Left colon (tissue), 2 donors: ENCODE measurements around the gene PTPN4. TPM values are rescaled to one million over a fixed set of nuclear protein-coding genes. Genes with fewer than 3 reads are reported as not detected.

Source experiments
- ATAC-seq: fragments of 200-7000 bp; cut with Tn5 transposase; one replicate; pipeline ENCODE4 v1.9.1; 2020; ENCODE audit warnings: mild to moderate bottlenecking, moderate library complexity
- DNase-seq, 2 donors: peaks; one replicate each; pipeline ENCODE4 v3.0.0-alpha.2; 2020
- intact Hi-C, 2 donors: fragments of 100-400 bp; cut with DNase I in 1 of 2; cut with micrococcal nuclease in 1 of 2; formaldehyde crosslinking; loops; one replicate each; pipeline versions ENCODE4 v1.11.2 to v1.14.0; 2022; cut with DNase I, micrococcal nuclease
- total RNA-seq, 2 donors: library from RNA; stranded (reverse); fragmentation: NEBNext Ultra II Directional; extraction: Animal tissue kit (Norgen Biotek cat#: 25700); gene quantifications; one replicate each; pipeline ENCODE4 v1.2.1, GENCODE V29; 2021
- donor health status: DM: no; HTN: no; CAD: no.
- donor health status: DM: yes; HTN: yes; CAD: no.

PTPN4 gene
- total RNA-seq, 2 donors from 2014 or later = 25.1 to 25.9 TPM

DNA sequence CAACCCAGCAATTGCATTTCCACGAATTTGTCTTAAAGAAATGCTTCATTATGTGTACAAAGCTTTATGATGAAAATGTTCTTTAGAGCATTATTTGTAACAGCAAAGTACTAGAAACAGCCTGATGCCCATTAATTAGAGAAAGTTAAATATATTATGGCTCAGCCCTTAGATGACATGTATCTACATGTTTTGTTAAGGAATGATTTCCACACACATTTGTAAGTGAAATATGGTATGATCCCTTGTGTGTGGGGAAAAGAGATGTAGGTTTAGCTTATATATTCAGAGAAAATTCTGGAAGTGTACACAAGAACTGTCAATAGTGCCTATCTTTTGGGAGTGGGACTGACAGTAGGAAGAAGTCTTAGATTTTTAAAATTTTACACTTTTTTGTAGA lies 3.8 kb upstream of the PTPN4 start:
- DNase-seq (no peak), ATAC-seq (no peak)
- intact Hi-C loops = no loop called here

DNA sequence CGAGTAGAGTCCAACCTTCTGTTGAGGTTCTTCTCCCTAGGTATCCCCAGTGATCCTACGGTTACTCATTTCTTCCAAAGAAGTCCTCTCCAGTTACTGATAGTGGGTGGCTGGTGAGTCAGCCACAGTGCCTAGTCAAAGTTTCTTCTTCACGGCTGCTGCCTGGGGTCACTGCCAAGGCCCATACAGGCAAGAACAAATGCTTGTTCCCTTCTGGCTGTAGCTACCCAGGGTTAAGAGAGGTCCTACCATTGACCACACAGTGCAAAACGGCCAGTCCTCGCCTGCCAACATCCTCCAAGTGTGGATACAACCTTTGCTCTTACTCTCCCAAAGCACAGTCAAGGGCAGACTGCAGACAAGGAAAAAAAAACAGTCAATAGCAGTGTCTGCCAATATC lies 2.9 kb upstream of the PTPN4 start:
- DNase-seq (peak in 1 of 2 donors; percentile 27), ATAC-seq (no peak)
- intact Hi-C loops = no loop called here

DNA sequence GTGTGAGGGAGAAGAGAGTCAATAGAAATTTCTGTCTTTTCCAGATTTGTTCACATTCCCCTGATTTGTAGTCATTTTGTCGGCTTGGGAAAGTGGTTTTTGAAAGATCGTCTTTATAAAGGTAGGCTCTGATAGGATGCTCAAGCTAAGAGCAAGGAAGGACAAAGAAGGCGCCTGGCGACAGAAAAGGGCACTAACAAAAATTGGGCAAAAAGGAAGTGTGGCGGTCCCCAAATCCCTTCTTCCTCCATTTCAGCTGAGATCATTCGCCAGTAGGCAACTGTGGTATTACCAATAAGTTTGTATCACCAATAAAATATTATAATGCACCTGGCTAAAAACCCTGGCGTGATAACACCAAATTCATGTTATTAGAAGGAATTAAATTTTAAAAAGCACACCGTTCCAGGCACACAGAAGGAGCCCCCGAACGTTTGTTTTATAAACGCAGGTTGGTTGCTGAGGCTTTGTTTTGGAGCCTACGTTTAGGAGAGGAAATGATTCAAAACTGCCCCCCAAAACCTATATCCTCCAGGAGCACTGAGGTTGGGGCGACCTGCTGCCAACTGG lies 756 bp upstream of the PTPN4 start:
- DNase-seq (no peak), ATAC-seq (no peak)
- intact Hi-C loops = no loop called here

DNA sequence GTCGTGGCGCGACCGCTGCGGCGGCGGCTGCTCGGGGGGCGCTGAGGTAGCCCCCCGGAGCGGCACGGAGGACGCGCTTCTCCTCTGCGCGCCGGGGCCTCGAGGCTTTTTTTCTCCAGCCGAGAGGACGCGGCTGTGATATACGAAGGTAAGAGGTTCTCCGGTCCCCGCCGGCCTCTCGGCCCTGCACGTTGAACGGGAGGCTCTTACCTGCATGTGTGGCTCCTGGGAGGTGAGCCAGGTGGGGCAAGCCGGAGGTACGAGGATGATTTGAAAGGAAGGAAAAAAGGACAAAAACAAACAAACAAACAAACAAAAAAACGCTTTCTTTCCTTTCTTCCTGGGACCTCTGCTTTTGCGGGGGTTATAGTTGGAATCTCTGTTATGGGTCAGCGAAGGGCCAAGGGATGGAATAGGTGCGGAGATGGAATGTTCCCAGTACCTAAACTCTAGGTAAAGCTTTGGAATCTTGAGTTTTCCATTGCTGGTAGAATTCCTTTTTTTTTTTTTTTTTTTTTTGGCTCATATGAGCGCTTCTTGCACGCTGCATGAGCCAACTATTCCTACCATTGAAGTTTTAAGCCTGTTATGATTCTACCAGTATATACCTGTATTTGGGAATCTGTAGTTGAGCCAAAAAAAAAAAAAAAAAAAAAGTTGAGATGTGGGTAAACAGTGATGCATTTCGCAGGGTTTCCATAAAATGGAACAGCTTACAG lies 674 bp downstream of the PTPN4 start:
- intact Hi-C loops = no loop called here
- peak; percentile 24 for ATAC-seq
- peak in 1 of 2 donors; percentile 69 for DNase-seq

DNA sequence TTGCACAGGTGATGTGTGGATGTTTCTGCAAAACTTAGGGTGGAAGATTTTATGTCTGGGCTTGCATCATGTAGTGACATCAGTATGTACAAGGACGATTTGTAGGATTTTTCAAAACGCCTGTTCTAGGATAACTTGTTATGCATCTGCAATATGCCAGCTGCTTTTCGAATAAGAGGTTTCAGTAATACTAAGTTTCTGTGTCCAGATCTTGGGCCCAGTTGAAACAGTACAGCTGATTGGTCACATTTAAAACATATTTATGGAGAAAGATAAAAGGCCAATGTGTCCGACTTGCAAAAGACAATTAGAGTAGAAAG lies 1.2 kb downstream of the PTPN4 start:
- intact Hi-C loops = no loop called here
- no peak for ATAC-seq
- no peak for DNase-seq

DNA sequence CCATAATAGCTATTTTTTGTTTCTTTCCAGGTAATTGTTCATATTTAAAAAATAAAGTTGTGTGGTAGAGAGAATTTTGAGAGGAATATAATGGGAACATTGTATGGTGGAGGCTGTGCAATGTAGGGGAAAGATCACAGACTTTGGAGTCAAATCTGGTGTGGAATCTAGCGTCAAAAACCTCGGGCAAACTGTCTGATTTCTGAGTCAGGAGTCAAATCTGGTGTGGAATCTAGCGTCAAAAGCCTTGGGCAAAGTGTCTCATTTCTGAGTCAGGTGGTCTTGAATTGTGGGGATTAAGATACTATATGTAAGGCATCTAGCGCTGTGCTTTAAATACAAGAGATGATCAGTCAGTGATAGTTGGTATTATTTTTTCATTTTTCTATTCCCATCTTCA lies 5.1 kb downstream of the PTPN4 start:
- ATAC-seq (no peak), DNase-seq (no peak)
- intact Hi-C loops = no loop called here

DNA sequence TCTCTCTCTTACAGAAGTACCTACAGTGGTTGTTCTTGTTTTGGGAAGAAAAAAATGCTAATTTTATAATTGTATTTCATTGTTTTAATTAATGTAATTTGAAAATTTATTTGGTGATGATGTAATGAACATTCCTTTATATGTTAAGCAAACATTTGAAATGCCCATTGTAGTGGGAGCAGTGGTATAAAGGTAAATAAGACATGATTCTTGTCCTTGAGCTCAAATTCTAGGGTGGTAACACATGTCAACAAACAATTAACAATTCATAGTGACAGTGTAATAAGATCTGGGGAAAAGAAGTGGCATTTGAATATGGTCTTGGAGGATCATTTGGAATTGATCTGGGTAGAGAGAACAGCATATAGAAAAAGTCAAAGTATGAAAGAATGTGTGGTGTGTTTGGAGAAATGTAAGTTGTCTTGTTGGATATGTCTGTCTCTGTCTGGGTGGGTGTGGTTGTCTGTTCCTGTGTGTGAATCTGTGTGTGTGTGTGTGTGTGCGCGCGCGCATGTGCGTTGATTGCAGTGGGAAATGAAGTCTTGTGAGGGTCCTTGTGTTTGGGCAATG lies 5.8 kb downstream of the PTPN4 start:
- ATAC-seq (no peak), DNase-seq (no peak)
- intact Hi-C loops = no loop called here

DNA sequence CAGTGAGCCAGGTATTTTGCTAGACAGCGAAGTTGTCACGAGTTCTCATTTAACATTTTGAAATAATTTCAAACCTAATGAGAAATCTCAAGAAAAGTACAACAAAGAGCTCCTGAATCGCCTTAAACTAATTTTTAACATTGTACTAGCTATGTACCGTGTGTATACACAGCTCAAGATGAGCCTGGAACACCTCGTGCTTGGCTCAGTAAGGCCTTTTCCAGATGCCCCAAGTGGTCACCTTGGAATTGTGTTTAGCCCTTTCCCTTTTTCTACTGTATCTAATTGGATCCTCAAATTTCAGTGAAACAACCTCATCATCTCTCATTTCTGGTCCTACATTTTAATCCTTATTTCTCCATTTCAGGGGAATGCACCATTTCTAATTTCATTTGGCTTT lies 7.2 kb downstream of the PTPN4 start:
- ATAC-seq = no peak

DNA sequence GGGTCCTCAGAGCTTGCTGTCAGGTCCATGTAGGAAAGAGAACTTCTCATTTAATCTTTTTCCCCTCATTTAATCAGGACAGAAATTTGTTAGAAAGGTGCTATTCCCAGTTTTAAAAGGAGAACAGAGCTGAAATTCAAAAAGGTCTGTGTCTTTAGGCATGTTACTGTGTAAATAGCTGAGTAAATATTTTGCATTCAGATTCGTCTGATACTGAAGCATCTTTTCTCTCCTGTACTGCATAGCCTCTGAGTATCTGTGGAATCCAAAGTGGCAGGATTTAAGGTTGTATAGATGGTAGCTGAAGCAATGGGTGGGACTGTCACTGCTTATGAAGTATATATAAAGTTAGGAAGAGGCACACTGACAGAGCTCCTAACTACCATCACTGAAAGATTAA lies 9.0 kb downstream of the PTPN4 start:
- no peak for ATAC-seq
- intact Hi-C loops = no loop called here
- no peak for DNase-seq

More for the DNA sequence above, 7.2 kb downstream of the PTPN4 start:
- intact Hi-C loops = no loop called here
- no peak for DNase-seq

DNA sequence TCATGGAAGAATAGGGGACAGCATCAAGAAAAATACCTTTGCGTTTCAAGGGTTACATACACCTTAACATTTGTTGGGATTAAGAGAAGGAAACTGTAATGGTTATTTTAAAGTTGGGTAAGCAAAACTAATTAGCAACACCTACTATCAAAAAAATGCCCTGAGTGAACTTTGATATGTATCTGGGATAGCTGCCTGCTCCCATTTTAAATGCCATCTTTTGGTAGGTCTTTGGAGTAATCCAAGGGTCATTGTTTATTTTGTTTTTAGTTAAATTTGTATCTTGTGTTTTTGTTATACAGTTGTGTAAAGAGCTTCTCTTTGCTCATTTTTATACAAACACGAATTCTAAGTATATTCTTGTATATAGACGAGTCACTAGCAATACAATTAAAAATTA lies 9.9 kb downstream of the PTPN4 start:
- ATAC-seq (peak; percentile 35), DNase-seq (no peak)
- intact Hi-C loops = no loop called here

DNA sequence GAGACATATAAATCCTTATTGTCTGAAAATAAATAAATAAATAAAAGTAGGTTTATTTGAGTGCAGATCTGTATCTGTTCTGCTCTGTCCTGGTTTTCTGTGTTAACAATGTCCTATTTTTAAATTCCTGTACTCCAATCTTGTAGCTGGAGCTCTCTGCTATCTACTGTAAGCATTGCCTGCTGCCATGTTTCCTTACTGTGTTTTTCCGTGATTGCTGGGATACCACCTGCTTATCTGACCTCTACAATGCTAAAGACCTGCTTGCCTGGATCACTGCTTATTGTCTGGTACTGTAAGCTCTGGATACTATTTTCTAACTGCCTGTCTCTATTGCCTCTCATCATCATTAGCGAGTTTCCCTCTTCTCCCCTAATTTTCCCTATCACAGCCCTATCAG lies 11.6 kb downstream of the PTPN4 start:
- intact Hi-C loops = no loop called here
- ATAC-seq = no peak
- DNase-seq = no peak

DNA sequence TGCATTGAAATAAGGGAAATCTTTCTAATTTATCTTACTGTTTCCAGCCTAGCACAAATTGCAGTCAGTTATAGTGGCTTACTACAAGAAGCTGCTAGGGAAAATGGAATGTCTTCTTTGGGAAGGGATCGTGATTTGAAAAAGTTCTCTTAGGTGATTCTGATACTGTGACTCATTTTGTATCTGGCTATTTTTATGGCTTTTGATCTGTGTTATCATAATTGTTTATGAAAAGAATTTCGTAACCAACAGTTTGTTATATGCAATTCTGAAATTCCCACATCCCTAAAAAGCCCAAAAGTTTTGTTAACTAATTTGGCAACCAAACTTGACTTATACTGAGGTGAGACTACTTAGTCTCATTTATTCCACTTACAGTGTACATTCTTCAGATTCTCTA lies 12.4 kb downstream of the PTPN4 start:
- no peak for ATAC-seq
- intact Hi-C loops = no loop called here
- DNase-seq = no peak

DNA sequence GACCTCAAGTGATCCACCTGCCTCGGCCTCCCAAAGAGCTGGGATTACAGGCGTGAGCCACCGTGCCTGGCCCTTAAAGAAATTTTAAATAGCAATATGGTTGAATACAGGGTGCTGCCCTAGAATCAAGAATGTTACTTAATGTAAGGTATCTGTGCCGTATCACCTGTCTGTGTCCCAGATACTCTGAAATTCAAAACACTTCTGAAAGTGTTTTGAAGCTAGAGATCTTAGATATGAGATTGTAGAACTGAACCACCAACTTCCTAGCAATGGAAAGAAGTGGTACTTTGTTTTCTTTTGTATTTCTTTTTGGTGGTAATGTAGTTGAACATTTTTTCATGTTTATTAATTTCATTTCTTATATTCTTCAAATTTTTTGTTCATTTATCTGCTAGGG lies 13.0 kb downstream of the PTPN4 start:
- no peak for ATAC-seq
- intact Hi-C loops = no loop called here

DNA sequence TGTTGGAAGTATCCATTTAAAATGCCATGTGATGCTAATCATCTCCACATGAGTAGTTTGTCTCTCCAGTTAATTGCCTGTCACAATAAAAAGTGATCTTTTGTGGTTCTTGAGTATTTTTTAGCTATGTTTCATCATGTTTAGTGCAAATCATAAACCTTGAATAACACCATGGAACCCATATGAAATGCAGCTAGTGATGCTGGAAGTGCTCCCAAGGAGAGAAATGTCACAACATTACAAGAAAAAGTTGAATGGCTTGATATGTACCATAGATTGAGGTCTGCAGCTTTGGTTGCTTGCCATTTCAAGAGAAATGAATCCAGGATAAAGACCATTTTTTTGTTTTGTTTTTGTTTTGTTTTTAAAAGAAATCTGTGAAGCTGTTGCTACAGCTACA lies 14.3 kb downstream of the PTPN4 start:
- intact Hi-C loops = no loop called here
- DNase-seq = no peak
- ATAC-seq = no peak

More for the DNA sequence above, 13.0 kb downstream of the PTPN4 start:
- DNase-seq = no peak

DNA sequence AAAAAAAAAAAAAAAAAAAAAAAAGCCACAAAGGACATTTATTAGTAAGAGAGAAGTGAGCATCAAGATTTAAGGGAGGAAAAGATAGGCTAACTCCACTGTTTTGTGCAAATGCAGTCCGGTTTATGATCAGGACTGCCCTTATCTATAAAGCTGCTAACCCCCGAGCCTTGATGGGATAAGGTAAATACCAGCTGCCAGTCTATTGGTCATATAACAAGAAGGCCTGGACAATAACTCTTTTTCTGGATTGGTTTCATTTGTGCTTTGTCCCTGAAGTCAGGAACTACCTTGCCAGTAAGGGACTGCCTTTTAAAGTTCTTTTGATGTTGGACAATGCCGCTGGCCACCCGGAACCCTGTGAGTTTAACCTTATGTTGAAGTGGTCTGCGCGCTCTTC lies 15.4 kb downstream of the PTPN4 start:
- ATAC-seq (peak; percentile 67), DNase-seq (no peak)
- intact Hi-C loops = no loop called here

DNA sequence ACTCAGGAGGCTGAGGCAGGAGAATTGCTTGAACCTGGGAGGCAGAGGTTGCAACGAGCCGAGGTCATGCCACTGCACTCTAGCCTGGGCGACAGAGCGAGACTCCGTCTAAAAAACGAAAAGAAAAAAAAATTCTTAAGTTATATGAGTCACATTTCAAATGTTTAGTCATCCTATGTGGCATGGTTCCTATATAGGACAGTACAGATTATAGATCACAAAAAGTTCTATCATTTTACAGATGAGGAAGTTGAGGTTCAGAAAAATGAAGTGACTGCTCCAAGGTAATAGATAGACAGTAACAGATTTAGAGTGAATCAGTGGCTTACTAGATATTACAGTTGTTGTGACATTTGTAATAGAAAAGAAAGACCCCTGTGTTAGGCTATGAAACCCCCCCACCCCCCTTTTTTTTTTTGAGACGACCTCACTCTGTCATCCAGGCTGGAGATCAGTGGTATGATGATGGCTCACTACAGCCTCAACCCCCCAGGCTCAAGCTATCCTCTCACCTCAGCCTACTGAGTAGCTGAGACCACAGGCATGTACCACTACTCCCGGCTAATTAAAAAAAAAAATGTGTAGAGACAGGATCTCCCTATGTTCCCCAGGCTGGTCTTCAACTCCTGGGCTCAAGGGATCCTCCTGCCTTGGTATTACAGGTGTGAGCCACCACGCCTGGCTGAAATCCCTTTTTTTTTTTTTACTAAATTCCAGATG lies 22.7 kb downstream of the PTPN4 start:
- DNase-seq = no peak
- ATAC-seq = no peak
- intact Hi-C loops = no loop called here

DNA sequence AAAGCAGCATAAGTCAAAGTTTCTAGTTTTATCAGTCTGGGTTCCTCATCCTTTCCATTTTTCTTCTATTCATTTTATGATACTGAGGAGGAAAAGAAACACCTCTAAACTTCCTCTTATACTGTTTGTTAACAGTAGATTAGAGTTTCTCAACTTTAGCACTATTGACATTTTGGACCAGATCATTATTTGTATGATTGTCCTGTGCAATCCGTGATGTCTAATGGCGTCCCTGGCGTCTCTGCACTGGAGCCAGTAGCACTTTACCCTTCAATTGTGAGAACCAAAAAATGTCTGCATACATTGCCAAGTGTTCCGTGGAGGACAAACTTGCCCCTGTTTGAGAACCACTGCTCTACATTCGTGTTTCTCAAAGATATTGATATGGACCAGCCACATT lies 25.2 kb downstream of the PTPN4 start:
- DNase-seq = no peak
- no peak for ATAC-seq
- intact Hi-C loops = no loop called here

DNA sequence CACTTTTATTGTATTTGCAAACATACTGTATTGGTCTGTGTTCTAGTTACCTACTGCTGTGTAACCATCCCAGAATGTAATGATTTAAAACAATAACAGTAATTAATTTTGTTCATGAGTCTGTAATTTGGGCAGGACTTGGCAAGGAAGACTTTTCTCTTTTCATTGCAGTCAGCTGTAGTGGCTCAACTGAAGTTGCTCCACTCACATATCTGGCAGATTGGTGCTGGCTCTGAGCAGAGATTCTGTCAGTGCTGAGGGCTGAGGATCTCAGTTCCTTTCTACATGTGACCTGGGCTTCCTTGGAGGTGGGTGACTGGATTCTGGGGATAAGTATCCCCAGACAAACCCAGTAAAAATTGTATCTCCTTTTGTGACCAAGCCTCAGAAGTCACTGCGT lies 26.6 kb downstream of the PTPN4 start:
- no peak for DNase-seq
- ATAC-seq = no peak
- intact Hi-C loops = no loop called here

DNA sequence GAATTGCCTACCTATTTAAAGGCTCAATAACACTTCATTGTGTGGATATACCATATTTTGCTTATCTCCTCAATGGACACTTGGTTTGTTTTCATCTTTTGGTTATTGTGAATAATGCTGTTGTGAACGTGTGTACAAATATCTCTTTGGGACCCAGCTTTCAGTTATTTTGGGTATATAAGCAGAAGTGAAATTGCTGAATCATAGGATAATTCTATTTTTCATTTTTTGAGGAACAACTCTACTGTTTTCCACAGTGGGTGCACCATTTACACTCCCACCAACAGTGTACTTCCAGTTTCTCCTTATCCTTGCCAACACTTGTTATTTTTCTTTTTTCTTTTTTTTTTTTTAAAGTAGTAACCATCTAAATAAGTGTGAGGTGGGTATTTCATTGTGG lies 29.0 kb downstream of the PTPN4 start:
- DNase-seq (no peak), ATAC-seq (no peak)
- intact Hi-C loops = no loop called here

DNA sequence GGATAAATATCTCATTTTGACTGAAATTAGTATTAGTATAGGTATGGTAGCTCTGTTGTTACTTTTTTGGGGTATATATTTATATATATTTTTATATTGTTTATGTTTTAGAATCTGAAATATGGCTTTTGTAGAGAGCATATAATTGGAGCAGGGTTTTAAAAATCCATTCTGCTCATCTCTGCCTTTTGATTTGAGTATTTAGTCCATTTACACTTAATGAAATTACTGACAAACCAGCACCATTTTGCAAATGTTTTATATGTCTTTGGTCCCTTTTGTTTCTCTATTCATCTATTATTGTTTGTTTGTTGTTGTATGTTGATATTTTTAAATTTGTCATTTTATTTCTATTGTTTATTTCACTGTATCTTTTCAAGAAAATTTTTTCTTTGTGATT lies 30.7 kb downstream of the PTPN4 start:
- no peak for DNase-seq
- intact Hi-C loops = no loop called here
- ATAC-seq = no peak
